ENCODE results near the gene TMEM198. TPM values are rescaled to one million over a fixed set of nuclear protein-coding genes. Genes with fewer than 3 reads are reported as not detected.

Gene TMEM198
- polyA plus RNA-seq, 3 donors from 2014 or later, result 0.44 TPM; not detected in 2

GRCh38 chr2:219571311-219572236 lies 27.7 kb downstream of the TMEM198 start, which contains the start of gene OBSL1:
OBSL1 (minus strand) TSS chr2:219571539; CDS start chr2:219571232, 307 bp downstream.
- DNase-seq, result no peak
- Mint-ChIP-seq H3K4me3 (peak within 1 kb of the TSS in 4 of 5 donors; percentile 4 to 66 (median 28)), H3K4me1 (peaks cover 0 to 6% of the 10 kb centered on the region in 2 donors), H3K36me3 (no peaks in the 10 kb centered on the region), H3K27ac (no peak within 1 kb of the TSS), H3K9me3 (peaks cover 0 to 2% (median 0%) of the 10 kb centered on the region in 6 donors), H3K27me3 (ENCODE audit: low read depth in 3 of 3) (peaks cover 3 to 32% (median 19%) of the 10 kb centered on the region in 3 donors)

- DNase-seq, result no peak
- H3K27me3 Mint-ChIP-seq (ENCODE audit: low read depth in 3 of 3), result peaks cover 3 to 33% (median 19%) of the 10 kb centered on the region in 3 donors
- H3K36me3 Mint-ChIP-seq, result no peaks in the 10 kb centered on the region
- H3K9me3 Mint-ChIP-seq, result peaks cover 0 to 2% (median 0%) of the 10 kb centered on the region in 6 donors
- H3K4me3 Mint-ChIP-seq, result peak within 1 kb of the TSS in 4 of 5 donors; percentile 4 to 66 (median 28)
- H3K27ac Mint-ChIP-seq, result no peak within 1 kb of the TSS
- peaks cover 0 to 6% of the 10 kb centered on the region in 2 donors for H3K4me1 Mint-ChIP-seq
These were observed 28.6 kb downstream of the TMEM198 start, which contains the start of gene INHA for GRCh38 chr2:219572237-219573001. INHA (plus strand) TSS chr2:219572310; CDS start chr2:219572375, 65 bp downstream.

GRCh38 chr2:219573166-219573565 lies 29.3 kb downstream of the TMEM198 start:
- Mint-ChIP-seq H3K4me1 (peaks cover 0 to 6% of the 10 kb centered on the region in 2 donors), H3K27ac (no peak overlapping the region), H3K4me3 (peak overlapping the region in 1 of 5 donors; percentile 21), H3K36me3 (no peaks in the 10 kb centered on the region), H3K27me3 (ENCODE audit: low read depth in 3 of 3) (peaks cover 3 to 33% (median 17%) of the 10 kb centered on the region in 3 donors), H3K9me3 (peaks cover 0 to 2% (median 0%) of the 10 kb centered on the region in 6 donors)
- no peak for DNase-seq

- Mint-ChIP-seq H3K9me3 (peaks cover 0 to under 1% (median 0%) of the 10 kb centered on the region in 6 donors), H3K36me3 (no peaks in the 10 kb centered on the region), H3K27ac (no peak overlapping the region), H3K4me3 (no peak overlapping the region), H3K27me3 (ENCODE audit: low read depth in 3 of 3) (peaks cover 3 to 29% (median 13%) of the 10 kb centered on the region in 3 donors), H3K4me1 (peaks cover 0 to 5% of the 10 kb centered on the region in 2 donors)
- DNase-seq, result no peak
These were observed 30.9 kb downstream of the TMEM198 start for GRCh38 chr2:219574484-219575311.

- Mint-ChIP-seq H3K4me1 (peaks cover 0 to 3% of the 10 kb centered on the region in 2 donors), H3K27me3 (ENCODE audit: low read depth in 3 of 3) (peaks cover 3 to 29% (median 13%) of the 10 kb centered on the region in 3 donors), H3K4me3 (no peak overlapping the region), H3K36me3 (no peaks in the 10 kb centered on the region), H3K9me3 (no peaks in the 10 kb centered on the region), H3K27ac (no peak overlapping the region)
- no peak for DNase-seq
These were observed 32.0 kb downstream of the TMEM198 start for GRCh38 chr2:219575566-219576504.

- no peak overlapping the region for H3K4me3 Mint-ChIP-seq
- H3K27ac Mint-ChIP-seq, result no peak overlapping the region
- no peak for DNase-seq
- no peaks in the 10 kb centered on the region for H3K9me3 Mint-ChIP-seq
- peaks cover 0 to 2% of the 10 kb centered on the region in 2 donors for H3K4me1 Mint-ChIP-seq
- H3K27me3 Mint-ChIP-seq (ENCODE audit: low read depth in 3 of 3), result peaks cover 3 to 28% (median 12%) of the 10 kb centered on the region in 3 donors
- no peaks in the 10 kb centered on the region for H3K36me3 Mint-ChIP-seq
These were observed 32.9 kb downstream of the TMEM198 start for GRCh38 chr2:219576505-219577388.

- no peaks in the 10 kb centered on the region for H3K36me3 Mint-ChIP-seq
- no peaks in the 10 kb centered on the region for H3K9me3 Mint-ChIP-seq
- no peak overlapping the region for H3K27ac Mint-ChIP-seq
- DNase-seq, result no peak
- no peak overlapping the region for H3K4me3 Mint-ChIP-seq
- no peaks in the 10 kb centered on the region for H3K4me1 Mint-ChIP-seq
- peaks cover 3 to 15% (median 6%) of the 10 kb centered on the region in 3 donors for H3K27me3 Mint-ChIP-seq (ENCODE audit: low read depth in 3 of 3)
These were observed 35.2 kb downstream of the TMEM198 start for GRCh38 chr2:219578811-219579613.

GRCh38 chr2:219581346-219581745 lies 37.5 kb downstream of the TMEM198 start:
- no peak overlapping the region for H3K27ac Mint-ChIP-seq
- no peaks in the 10 kb centered on the region for H3K4me1 Mint-ChIP-seq
- no peaks in the 10 kb centered on the region for H3K9me3 Mint-ChIP-seq
- H3K36me3 Mint-ChIP-seq, result no peaks in the 10 kb centered on the region
- H3K27me3 Mint-ChIP-seq (ENCODE audit: low read depth in 3 of 3), result peaks cover 1 to 13% (median 5%) of the 10 kb centered on the region in 3 donors
- no peak overlapping the region for H3K4me3 Mint-ChIP-seq
- no peak for DNase-seq

GRCh38 chr2:219591091-219591490 lies 47.3 kb downstream of the TMEM198 start:
- Mint-ChIP-seq H3K27me3 (ENCODE audit: low read depth in 3 of 3) (peaks cover 2 to 14% (median 8%) of the 10 kb centered on the region in 3 donors), H3K36me3 (no peaks in the 10 kb centered on the region), H3K4me1 (no peaks in the 10 kb centered on the region), H3K4me3 (no peak overlapping the region), H3K27ac (no peak overlapping the region), H3K9me3 (no peaks in the 10 kb centered on the region)
- no peak for DNase-seq

GRCh38 chr2:219592736-219593135 lies 48.9 kb downstream of the TMEM198 start:
- Mint-ChIP-seq H3K9me3 (no peaks in the 10 kb centered on the region), H3K4me1 (peaks cover 9 to 10% of the 10 kb centered on the region in 2 donors), H3K4me3 (no peak overlapping the region), H3K27me3 (ENCODE audit: low read depth in 3 of 3) (peaks cover 2 to 15% (median 9%) of the 10 kb centered on the region in 3 donors), H3K27ac (no peak overlapping the region), H3K36me3 (peaks cover 0 to 3% (median 0%) of the 10 kb centered on the region in 3 donors)
- no peak for DNase-seq

- Mint-ChIP-seq H3K27me3 (ENCODE audit: low read depth in 3 of 3) (peaks cover 6 to 20% (median 13%) of the 10 kb centered on the region in 3 donors), H3K4me3 (no peak overlapping the region), H3K27ac (no peak overlapping the region), H3K9me3 (no peaks in the 10 kb centered on the region), H3K36me3 (peaks cover 0 to 3% (median 0%) of the 10 kb centered on the region in 3 donors), H3K4me1 (peaks cover 12 to 14% of the 10 kb centered on the region in 2 donors)
- DNase-seq, result no peak
These were observed 49.3 kb downstream of the TMEM198 start for GRCh38 chr2:219593154-219593553.
